A673 (cell line): ENCODE data around the gene DNLZ. TPM values are rescaled to one million over a fixed set of nuclear protein-coding genes. Genes with fewer than 3 reads are reported as not detected.

Experiments
- BruUV-seq: library from RNA; stranded (reverse); fragments of 400-500 nt; replicated peaks from 2 replicates; lab custom pipeline; 2021; lab: Mats Ljungman, UMichigan
- CTCF ChIA-PET: fragments of 300-600 bp; sonication (Branson Sonifier 250); formaldehyde crosslinking; loops from one replicate; lab custom pipeline; 2022; ENCODE audit warnings: antibody characterized with exemption; lab: Charles Lee
- POLR2A ChIA-PET: fragments of 300-600 bp; sonication (Branson Sonifier 250); formaldehyde crosslinking; loops from one replicate; lab custom pipeline; 2022; ENCODE audit warnings: antibody characterized with exemption; ENCODE audit not compliant: low non-redundant PET; lab: Charles Lee
- DNase-seq: peaks from one replicate; pipeline ENCODE4 v3.0.0-alpha.2; 2015; ENCODE audit warnings: low spot score
- H3K27ac ChIP-seq: fragments of 200-600 bp; sonication (generic); 2 replicates; pipeline ENCODE4 v1.5.1; 2016; ENCODE audit warnings: mixed run types, low read depth, mild to moderate bottlenecking, mixed read lengths, antibody characterized with exemption, low read length; ENCODE audit not compliant: poor library complexity, severe bottlenecking
- H3K27me3 ChIP-seq: fragments of 200-600 bp; sonication (generic); replicated peaks from 2 replicates; pipeline ENCODE4 v1.6.1; 2017; ENCODE audit warnings: mixed run types, low read depth, mild to moderate bottlenecking, mixed read lengths, antibody characterized with exemption, low read length; ENCODE audit not compliant: insufficient read depth, poor library complexity
- H3K36me3 ChIP-seq: fragments of 200-600 bp; sonication (generic); 2 replicates; pipeline ENCODE4 v1.6.1; 2016; ENCODE audit warnings: mixed run types, mild to moderate bottlenecking, mixed read lengths, antibody characterized with exemption, low read length; ENCODE audit not compliant: insufficient read depth, poor library complexity, severe bottlenecking
- H3K4me1 ChIP-seq: fragments of 200-600 bp; sonication (generic); 2 replicates; pipeline ENCODE4 v1.6.1; 2017; ENCODE audit warnings: mixed run types, mild to moderate bottlenecking, mixed read lengths, antibody characterized with exemption, low read length; ENCODE audit not compliant: insufficient read depth, poor library complexity, severe bottlenecking
- H3K4me3 ChIP-seq: fragments of 200-600 bp; sonication (generic); 2 replicates; pipeline ENCODE4 v1.5.1; 2016; ENCODE audit warnings: low read depth, mixed run types, mild to moderate bottlenecking, mixed read lengths, low read length; ENCODE audit not compliant: poor library complexity, severe bottlenecking
- H3K9me3 ChIP-seq: fragments of 200-600 bp; sonication (generic); 2 replicates; pipeline ENCODE4 v1.6.1; 2016; ENCODE audit warnings: mixed run types, low read depth, mild to moderate bottlenecking, mixed read lengths, antibody characterized with exemption, low read length; ENCODE audit not compliant: poor library complexity, severe bottlenecking
- CTCF ChIP-seq: fragments of 300-800, 200-600 bp; sonication (generic); conservative IDR thresholded peaks from 2 replicates; pipeline ENCODE4 v1.5.1; 2017; ENCODE audit warnings: low read depth, mild to moderate bottlenecking, antibody characterized with exemption, low read length, moderate library complexity, mixed read lengths
- EZH2 ChIP-seq: fragments of 200-600 bp; sonication (generic); IDR thresholded peaks from 2 replicates; pipeline ENCODE4 v1.6.1; 2017; ENCODE audit warnings: borderline replicate concordance, low read depth, mild to moderate bottlenecking, mixed read lengths, antibody characterized with exemption, low read length; ENCODE audit not compliant: poor library complexity, severe bottlenecking
- intact Hi-C: fragments of 100-400 bp; cut with micrococcal nuclease; formaldehyde crosslinking; loops from one replicate; pipeline ENCODE4 v1.10.0; 2022; ENCODE audit not compliant: unreplicated experiment
- total RNA-seq: library from RNA; stranded (reverse); gene quantifications from 2 replicates; pipeline ENCODE4 v1.2.3, GENCODE V29; 2021

The DNLZ gene
- total RNA-seq, 1 experiment from 2014 or later = 37.3 TPM

GRCh38 chr9:136312009-136312375 is 51.6 kb downstream of the DNLZ start:
- ChIA-PET POLR2A (no interaction called here), CTCF (interaction anchor here (1.3 kb wide), 1 partner anchor 51 kb away, joined by 3 read pairs; the partner anchor contains the start of gene DNLZ)
- BruUV-seq = no TSS peak
- Histone ChIP-seq H3K9me3 (peaks cover 11% of the 10 kb centered on the region), H3K27me3 (no peaks in the 10 kb centered on the region), H3K4me1 (peaks cover 16% of the 10 kb centered on the region), H3K27ac (no peak overlapping the region), H3K4me3 (no peak overlapping the region), H3K36me3 (no peaks in the 10 kb centered on the region)
- no peak for DNase-seq
- intact Hi-C loops = no loop called here
- TF ChIP-seq CTCF = no peak
- TF ChIP-seq EZH2 = no peak

- POLR2A ChIA-PET = no interaction called here
- Histone ChIP-seq H3K27me3 (no peaks in the 10 kb centered on the region), H3K9me3 (peaks cover 11% of the 10 kb centered on the region)
Observed at GRCh38 chr9:136311051-136312008, 52.2 kb downstream of the DNLZ start.

More at GRCh38 chr9:136311051-136312008, 52.2 kb downstream of the DNLZ start:
- TF ChIP-seq CTCF (no peak), EZH2 (no peak)
- DNase-seq = no peak
- peaks cover 16% of the 10 kb centered on the region for H3K4me1 ChIP-seq
- CTCF ChIA-PET = interaction anchor here (1.3 kb wide), 1 partner anchor 52 kb away, joined by 3 read pairs; the partner anchor contains the start of gene DNLZ
- no peak overlapping the region for H3K27ac ChIP-seq
- intact Hi-C loops = no loop called here
- H3K36me3 ChIP-seq = no peaks in the 10 kb centered on the region
- no TSS peak for BruUV-seq
- no peak overlapping the region for H3K4me3 ChIP-seq
